ENCODE data around the gene SFRP5.

Gene SFRP5

GRCh38 chr10:97770255-97770654 is 1.5 kb downstream of the SFRP5 start:
- ATAC-seq: no peak
- TF ChIP-seq GLIS3 (CRISPR knock-in tag; IDR thresholded peaks at IDR 0.05) (no peak), ZNF70 (CRISPR knock-in tag; IDR thresholded peaks at IDR 0.05) (no peak), SNAI2 (CRISPR knock-in tag; IDR thresholded peaks at IDR 0.05) (no peak)

GRCh38 chr10:97768322-97769315 is 3.2 kb downstream of the SFRP5 start:
- TF ChIP-seq RARB (CRISPR knock-in tag; IDR thresholded peaks at IDR 0.05) (no peak), ISL1 (CRISPR knock-in tag; IDR thresholded peaks at IDR 0.05) (no peak), ZNF70 (CRISPR knock-in tag; IDR thresholded peaks at IDR 0.05) (no peak), CSDC2 (CRISPR knock-in tag; IDR thresholded peaks at IDR 0.05) (no peak), CSRNP3 (CRISPR knock-in tag; IDR thresholded peaks at IDR 0.05) (no peak)
- ATAC-seq: no peak

GRCh38 chr10:97766996-97767924 is 4.5 kb downstream of the SFRP5 start:
- ATAC-seq: no peak
- no peak for TF ChIP-seq OSR1 (CRISPR knock-in tag; IDR thresholded peaks at IDR 0.05)

- ATAC-seq: no peak
- TF ChIP-seq ZC3H10 (CRISPR knock-in tag; IDR thresholded peaks at IDR 0.05): no peak
- TF ChIP-seq SNAI2 (CRISPR knock-in tag; IDR thresholded peaks at IDR 0.05): no peak
- no peak for TF ChIP-seq ZNF70 (CRISPR knock-in tag; IDR thresholded peaks at IDR 0.05)
- no peak for TF ChIP-seq RARB (CRISPR knock-in tag; IDR thresholded peaks at IDR 0.05)
- TF ChIP-seq ISL1 (CRISPR knock-in tag; IDR thresholded peaks at IDR 0.05): no peak
- no peak for TF ChIP-seq PPARA (CRISPR knock-in tag; IDR thresholded peaks at IDR 0.05; ENCODE audit: borderline replicate concordance)
- TF ChIP-seq ARNTL (CRISPR knock-in tag; IDR thresholded peaks at IDR 0.05; ENCODE audit: borderline replicate concordance, low read depth): no peak
- TF ChIP-seq OSR1 (CRISPR knock-in tag; IDR thresholded peaks at IDR 0.05): no peak
- no peak for TF ChIP-seq ZFP3 (CRISPR knock-in tag; IDR thresholded peaks at IDR 0.05)
- TF ChIP-seq TOX (CRISPR knock-in tag; IDR thresholded peaks at IDR 0.05; ENCODE audit: borderline replicate concordance): no peak
- no peak for TF ChIP-seq CSRNP3 (CRISPR knock-in tag; IDR thresholded peaks at IDR 0.05)
- no peak for TF ChIP-seq BACH2 (CRISPR knock-in tag; IDR thresholded peaks at IDR 0.05; ENCODE audit: borderline replicate concordance)
- no peak for TF ChIP-seq TSHZ2 (CRISPR knock-in tag; IDR thresholded peaks at IDR 0.05)
- TF ChIP-seq PATZ1 (CRISPR knock-in tag; IDR thresholded peaks at IDR 0.05; ENCODE audit: borderline replicate concordance): no peak
- TF ChIP-seq ZFP30 (CRISPR knock-in tag; IDR thresholded peaks at IDR 0.05): no peak
- no peak for TF ChIP-seq TCF4 (CRISPR knock-in tag; IDR thresholded peaks at IDR 0.05; ENCODE audit: borderline replicate concordance)
- TF ChIP-seq ESRRG (CRISPR knock-in tag; IDR thresholded peaks at IDR 0.05): no peak
- no peak for TF ChIP-seq CREB5 (CRISPR knock-in tag; IDR thresholded peaks at IDR 0.05; ENCODE audit: low read depth)
- no peak for TF ChIP-seq ZNF565 (CRISPR knock-in tag; conservative IDR thresholded peaks at IDR 0.05; ENCODE audit: low read depth)
These were observed 5.5 kb downstream of the SFRP5 start for GRCh38 chr10:97766106-97766810.
